Muscle of arm (tissue), 12 donors: Measurements from ENCODE around the gene UBN1. TPM values are rescaled to one million over a fixed set of nuclear protein-coding genes. Genes with fewer than 3 reads are reported as not detected.

Experiments used
- DNase-seq: peaks from one replicate; pipeline ENCODE4 v3.0.0-alpha.2; 2013
- polyA plus RNA-seq, 12 donors: library from polyadenylated mRNA; unstranded; fragments of 120-200 nt; gene quantifications; one replicate each; pipeline ENCODE4 v1.2.1, GENCODE V29; 2013; ENCODE audit not compliant: insufficient read length in 12 of 12

Gene UBN1
- polyA plus RNA-seq, 12 donors = 16.7 to 28.9 (median 19.7) TPM; not detected in 1

DNA sequence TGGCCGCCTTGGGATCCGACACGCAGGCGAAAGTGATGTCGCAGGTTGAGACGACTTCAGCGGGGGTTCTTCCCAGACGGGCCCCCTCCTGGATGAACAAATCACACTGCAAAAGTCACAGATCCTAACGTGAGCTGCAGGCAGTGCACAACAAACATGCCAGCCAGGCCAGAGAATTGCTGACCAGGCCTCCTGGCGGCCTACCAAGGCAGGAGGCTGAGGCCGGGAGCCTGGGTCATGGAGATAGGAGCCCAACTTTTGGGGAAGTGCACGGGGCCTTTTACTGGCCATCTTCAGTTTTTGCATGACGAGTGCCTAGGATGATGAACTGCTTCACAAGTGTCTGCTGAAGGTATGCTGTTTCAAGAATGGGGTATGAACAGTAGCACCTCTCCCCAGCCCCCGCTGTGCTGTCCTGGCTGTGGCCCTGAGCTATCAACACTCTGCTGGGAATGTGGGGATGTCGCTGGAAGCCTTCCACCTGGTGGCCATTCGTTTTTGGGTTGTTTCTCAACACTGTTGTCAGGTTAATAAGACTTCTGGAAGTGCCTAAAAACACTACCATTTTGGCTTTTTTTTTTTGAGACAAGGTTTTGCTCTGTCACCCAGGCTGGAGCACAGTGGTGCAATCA is 32.6 kb upstream of the UBN1 start:
- DNase-seq = no peak

DNA sequence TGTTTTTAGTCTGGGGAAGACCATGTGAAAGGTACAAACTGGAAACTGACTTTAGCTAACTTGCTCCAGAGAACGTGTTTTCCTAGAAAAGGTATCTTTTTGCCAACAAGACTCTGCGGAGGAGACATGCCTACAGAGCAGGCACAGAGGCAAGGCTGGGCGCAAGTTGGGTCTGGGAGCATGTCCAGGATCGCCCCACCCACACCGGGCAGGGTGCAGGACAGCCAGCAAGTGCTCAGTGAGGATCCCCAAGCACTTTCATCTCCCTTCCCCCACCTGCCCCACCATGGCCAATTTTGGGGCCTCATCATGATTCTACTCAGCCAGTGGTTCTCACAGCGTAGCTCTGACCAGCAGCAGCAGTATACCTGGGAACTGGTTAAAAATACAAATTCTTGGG is 26.6 kb upstream of the UBN1 start:
- DNase-seq = no peak

DNA sequence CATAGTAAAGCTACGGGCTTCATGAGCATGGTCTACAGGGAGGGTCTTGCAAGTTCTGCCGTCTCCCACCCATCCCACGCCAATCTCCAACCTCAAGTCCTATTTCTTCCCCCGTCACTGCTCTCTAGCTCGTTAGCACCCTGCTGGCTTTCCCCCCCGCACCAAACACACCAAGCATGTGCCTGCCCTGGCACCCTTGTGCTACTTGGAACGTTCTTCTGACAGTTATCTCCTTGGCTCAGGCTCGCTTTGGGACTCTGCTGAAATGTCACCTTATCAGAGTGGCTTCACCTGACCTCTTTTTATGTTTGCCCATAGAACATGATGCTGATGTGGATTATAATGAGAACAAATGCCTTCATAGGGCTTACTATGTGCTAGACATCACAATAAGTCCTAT is 22.1 kb upstream of the UBN1 start:
- no peak for DNase-seq

DNA sequence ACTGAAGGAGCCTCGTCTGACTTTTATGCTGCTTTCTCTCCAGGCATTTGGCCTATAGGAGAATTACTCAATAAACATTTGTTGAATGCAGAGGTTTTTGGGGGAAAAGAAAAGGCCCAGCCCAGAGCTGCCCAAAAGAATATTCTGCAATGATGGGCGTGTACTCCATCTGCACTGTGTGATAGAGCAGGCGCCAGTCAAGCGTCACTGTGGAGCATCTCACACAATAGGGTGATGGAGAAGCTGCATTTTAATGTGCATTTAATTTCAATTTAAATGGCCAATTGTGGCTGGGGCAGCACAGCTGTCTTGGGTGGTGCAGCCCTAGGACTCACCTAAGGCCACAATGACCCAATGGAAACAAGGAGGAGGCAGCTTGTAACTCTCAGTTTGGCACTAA is 20.8 kb upstream of the UBN1 start:
- no peak for DNase-seq

DNA sequence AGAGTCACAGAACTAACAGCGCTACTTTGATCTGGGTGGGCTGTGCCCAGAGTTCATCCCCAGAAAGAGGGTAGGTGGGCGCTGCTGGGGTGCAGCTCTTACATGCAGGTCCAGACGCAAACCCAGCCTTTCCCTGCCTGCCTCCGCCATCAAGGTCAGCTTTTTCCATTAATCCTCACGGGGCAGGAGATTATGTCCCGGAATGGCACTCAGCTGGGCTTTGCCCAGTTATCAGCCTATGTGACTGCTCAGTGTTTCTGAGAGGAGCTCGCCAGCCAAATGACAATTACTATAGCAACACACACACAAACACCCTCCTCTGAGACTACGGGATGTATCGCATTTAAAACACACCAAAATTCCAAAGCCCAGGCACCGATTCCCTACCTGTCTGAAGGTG is 20.3 kb upstream of the UBN1 start:
- DNase-seq = no peak

DNA sequence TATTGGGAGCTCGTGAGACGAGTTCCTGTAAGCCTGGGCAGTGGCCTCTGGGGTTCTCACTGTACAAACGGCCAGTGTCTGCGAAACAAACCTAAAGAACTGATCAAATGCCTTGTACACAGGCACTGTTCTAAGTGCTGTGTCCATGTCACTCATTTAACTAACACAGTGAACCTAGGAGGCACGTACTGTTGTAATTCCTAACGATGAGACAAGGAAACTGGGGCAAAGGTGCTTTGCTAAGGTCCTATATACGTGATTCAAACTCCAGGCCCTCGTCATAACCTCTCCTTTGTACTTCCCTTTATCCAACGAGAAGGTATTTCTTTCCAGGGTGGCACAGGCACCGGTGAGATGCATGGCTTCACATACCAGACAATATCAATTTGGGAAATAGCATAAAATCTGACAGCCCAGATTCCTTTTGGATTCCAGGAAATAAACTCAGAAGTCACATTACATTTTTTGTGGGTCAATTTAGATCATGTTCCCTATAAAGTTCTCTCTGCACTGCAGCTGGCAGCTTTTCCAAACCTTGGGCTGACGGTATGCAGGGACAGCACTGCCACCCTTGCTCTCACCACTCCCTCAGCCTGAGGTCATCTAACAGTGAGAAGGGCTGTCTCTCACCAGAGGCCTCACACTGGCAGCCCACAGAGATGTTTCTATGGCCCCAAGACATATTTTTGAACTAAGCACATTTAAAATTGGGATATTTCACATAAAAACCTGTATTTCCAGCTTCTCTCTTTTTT is 18.5 kb upstream of the UBN1 start:
- DNase-seq = no peak

DNA sequence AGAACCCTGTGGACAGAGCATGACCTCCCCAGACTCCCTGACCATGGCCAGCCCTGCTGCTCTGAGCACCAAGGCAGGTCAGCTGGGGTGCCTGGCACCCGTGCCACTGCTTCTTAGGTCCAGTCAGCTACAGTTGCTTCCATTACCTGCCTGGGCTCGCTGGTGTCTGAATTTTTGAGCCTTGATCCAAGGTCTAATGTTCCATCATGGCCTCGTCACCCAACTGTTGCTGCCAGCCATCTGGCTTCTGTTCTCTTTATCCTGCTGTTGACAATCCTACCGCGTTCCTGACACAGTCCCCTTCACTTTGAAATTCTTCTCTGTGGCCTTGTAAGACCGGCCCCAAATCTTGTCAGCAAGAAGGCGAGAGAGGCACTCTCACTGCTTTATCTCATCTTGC is 16.9 kb upstream of the UBN1 start:
- no peak for DNase-seq

DNA sequence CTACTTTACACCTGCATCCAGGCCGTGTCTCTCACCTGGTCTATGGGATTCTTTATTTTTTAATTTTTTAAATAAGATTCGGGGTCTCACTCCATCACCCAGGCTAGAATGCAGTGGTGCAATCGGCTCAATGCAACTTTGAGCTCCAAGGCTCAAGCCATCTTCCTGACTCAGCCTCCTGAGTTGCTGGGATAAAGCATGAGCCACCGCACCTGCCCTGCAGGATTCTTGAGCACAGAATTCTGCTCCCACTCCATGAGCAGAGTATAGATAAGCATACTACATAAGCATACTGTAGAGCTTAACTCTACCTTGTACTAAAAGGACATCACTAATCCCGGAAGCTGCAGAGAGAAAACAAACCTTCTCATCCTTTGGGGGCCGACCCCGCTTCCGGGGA is 15.7 kb upstream of the UBN1 start:
- no peak for DNase-seq

DNA sequence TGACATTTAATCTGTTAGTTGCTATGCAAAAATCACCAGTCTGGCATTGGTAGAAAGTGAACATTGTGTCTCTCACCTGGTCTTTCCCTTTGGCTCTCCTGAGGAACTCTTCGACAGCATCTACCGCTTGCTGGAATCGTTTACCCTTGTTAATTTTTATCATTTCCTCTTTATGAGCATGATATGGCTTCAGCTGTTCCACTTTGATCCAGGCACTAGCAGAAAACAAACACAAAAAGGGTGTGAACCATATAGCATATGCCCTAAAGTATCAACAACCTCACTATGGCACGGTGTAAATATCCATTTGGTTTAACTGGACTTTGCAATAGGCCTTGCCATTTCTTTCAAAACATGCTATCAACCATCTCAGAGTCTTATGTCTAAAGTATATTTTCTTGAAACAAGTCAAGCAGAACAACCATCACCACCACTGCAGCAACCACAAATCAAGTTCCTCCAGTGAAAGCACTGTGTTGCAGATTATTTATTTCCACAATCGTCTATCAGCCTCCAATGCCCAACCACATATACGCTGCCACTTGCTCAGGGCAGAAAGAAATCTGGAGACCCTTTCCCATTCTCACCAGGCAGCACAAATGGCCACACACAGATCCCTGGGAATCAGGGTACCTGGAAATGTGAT is 14.5 kb upstream of the UBN1 start:
- DNase-seq = no peak

DNA sequence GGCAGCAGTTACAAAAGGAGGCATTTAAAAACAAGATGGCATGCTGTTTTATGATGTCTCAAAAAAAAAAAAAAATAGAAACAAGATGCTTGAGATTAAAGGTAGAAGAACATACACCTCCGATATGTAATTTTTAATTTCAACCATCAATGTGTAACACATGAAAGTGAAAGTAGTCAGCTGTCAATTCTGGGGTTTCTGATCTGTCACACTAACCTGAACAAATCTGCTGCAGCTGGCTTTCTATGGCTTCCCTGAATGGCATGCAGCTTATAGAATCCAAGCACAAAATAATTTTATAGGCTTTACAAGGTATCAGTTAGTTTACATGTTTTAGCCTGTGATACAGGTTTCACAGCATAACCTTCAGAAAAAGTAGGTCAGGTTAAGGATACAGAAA is 13.7 kb upstream of the UBN1 start:
- DNase-seq = no peak

DNA sequence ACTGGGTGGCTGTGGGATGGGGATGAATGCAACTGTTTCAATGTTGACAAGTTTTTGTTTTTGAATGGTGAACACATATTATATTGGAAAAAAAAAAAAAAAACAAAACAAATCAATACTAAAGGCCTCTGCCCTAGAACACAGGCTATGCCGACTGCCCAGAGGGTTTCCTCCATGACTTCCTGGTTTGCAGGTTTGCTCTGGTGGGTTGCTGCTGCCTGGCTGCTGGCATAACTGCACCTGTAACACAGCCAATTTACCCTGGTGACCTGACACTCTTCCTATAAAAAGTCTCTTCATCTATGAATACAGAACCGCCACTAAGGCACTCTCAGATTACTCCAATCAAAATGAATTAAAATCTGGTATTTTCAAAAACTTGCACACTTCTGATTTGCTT is 10.6 kb upstream of the UBN1 start:
- DNase-seq = no peak

DNA sequence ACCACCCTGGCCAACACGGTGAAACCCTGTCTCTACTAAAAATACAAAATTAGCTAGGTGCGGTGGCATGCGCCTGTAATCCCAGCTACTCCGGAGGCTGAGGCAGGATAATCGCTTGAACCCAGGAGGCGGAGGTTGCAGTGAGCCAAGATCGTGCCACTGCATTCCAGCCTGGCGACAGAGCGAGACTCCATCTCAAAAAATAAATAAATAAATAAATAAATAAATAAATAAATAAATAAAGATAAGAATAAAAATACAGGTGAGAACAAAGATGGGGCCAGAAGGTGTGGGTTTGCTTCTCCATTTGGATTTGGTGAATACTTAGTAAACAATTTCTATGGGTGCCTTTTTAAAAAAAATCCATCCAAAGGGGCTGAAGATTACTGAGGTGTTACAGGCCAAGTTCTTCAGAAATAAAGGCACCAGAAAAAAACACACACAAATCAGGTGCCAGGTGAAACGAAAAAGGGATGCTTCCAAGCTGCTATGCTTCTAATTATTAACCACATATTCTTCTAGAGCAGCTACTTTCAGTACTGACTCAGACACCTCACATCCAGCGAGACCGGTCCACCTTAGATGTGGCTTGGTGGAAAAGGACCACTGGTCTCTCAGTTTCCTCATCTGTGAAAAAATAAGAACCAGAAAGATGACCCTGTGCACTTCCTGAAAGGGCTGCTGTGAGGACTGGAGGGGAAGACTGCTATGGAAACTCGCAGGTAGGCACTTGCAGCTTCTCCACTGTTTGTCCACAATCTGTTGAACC is 9.4 kb upstream of the UBN1 start:
- DNase-seq = no peak

DNA sequence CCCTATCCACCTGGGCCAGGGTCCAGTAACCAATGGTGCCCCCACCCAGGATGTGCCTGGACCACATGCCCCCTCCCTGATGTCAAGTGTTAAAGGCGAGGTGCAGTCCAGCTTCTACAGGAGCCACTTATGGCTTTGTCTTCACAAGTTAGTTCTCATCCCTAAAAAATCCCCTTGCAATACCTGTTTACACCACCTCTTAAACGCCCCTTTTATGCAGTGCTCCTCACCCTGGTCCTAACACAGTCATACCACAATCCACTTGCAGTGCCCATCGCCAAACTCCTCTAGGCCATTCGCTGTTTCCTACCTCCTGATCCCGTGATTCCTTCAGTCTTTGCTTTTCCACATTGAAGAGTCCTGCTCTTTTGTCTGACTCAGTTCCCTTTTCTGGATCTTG is 7.3 kb upstream of the UBN1 start:
- DNase-seq = no peak

DNA sequence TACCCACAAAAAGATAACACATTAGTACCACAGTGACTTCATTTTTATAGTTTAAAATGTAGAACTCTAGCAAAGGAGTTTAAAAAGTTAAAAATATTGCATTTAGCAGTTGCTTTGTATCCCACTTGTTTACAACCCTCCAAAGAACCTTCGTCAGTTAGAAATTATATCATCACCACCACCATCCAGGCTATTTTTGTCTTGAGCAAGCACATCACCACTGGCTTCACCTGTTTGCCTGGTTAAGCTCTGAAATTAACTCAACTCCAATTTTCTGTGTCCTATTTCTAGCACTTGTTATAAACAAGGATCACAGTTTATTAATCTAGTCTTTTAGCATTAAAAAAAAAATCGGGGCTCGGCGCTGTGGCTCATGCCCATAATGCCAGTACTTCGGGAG is 6.3 kb upstream of the UBN1 start:
- DNase-seq = no peak

DNA sequence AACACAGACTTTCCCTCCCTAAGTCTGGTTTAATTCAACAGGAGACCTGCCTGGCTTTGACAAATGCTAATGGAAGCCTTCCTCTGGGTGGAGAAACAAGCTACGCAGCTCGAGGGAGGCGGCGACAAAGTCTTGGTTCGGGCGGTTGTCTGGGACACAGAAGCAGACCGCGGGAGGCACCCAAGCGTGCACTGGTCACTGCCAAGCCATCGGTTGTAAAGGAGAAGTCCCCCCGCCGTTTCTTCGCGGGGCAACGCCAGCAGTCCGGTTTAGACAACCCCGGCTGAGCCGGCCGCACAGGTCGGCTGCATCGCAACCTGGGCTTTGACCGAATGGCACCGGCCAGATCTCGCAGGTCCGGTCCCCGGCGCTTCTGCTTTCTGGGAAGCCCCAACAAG is 779 bp upstream of the UBN1 start:
- DNase-seq = peak; percentile 14

DNA sequence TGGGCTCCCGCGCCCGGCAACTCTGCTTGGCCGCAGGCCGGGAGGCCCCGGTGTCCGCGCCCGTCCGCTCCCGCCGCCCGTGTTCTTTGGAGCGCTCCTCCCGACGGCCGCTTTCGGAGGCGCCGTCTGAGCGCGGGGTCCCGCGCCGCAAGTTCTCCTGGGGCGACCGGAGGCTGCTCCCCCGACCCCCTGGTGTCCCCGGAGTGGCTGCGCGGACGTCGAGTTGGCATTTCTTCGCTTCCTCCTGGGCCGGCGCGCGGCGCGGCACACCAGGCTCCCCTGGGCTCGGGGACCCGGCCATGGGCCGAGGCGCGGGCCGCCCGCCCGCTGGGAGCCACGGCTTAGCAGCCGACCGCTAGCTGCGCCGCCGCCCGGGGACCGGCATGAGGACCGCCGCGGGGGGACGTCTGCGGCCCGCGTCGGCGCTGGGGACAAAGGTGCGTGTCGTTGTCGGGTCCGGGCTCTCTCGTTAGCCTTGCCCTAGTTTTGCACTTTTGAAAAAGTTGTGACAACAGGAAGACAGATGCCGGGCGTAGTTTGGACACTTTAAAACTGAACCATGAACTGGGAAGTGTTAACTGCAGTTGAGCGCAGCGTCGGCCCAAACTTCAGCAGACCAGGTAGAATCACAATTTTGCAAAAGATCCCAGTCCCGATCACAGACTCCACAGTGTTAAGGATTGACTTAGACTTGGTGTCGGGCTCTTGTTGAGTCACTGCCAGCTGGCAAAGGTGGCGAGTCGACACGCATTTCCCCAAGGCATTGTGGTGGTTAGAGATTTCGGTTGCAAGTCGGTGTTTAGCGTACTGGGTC is 700 bp downstream of the UBN1 start:
- DNase-seq = peak; percentile 11

DNA sequence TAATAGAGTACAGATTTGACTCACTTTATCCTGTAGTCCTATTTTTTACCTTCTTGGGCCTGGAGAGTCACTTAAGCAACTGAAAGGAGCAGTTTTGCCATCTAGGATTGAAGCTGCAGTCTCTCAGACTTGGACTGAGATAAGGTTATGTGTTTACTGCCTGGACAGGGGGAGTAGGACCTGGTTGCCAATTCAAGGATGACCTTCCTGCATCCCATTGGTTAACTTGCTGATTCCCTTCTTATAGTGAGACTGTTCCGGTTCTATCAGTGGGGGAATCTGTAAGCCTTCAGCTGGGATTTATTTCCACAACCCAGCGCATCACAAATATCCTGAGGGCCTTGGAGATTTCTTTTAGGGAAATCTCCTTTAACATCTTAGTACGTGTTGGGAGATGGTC is 2.9 kb downstream of the UBN1 start:
- no peak for DNase-seq

DNA sequence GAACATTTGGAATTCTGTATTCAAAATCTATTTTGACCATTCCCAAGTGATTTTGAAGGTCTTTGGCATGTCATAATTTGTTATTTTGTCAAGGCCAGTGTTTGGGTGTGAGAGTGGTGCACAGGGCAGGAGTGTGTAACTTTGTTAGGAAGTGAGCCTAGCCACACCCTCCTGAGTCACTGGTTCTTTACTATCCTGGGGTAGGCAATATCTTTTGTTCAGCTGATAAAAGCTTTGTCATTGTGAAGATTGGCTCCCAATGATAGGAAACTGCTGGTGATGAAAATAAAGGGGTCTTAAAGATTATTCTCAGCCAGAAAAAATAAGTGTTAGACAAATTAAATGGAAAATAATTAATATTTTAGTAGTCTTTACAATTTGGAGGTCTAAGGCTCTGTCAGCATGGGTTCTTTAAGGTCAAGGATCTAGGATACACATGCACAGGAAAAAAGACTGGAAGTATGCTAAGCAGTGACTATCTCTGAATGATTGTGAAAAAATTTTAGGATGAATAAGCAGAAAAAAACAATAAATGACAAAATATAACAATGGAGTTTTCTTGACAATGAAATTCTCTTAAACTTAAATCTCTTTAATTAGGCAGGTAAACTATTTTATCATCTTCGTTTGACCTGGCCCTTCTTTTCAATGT is 5.1 kb downstream of the UBN1 start:
- DNase-seq = no peak

DNA sequence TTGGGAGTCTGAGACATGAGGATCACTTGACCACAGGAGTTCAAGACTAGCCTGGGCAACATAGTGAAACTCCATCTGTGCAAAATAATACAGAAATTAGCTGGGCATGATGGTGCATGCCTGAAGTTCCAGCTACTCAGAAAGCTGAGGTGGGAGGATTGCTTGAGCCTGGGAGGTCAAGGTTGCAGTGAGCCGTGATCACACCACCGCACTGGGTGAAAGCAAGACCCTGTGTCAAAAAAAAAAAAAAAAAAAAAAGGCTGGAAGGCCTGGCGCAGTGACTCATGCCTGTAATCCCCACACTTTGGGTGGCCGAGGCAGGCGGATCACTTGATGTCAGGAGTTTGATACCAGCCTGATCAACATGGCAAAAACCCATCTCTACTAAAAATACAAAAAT is 8.1 kb downstream of the UBN1 start:
- DNase-seq = no peak

DNA sequence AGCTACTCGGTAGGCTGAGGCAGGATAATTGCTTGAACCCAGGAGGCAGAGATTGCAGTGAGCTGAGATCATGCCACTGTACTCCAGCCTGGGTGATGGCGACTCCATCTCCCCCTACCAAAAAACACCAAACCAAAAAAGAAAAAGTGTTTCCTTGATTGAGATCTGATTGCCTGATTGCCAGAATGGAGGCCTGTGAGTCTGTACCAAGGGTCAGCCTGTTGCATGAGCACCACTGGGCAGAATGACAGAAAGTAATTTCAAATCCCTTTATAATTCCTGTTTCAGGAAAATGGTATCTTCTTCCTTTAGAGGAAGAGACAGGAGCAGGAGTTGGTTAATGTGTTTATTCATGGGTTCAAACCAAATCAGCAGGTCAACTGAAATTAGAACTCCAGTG is 8.5 kb downstream of the UBN1 start:
- DNase-seq = no peak

DNA sequence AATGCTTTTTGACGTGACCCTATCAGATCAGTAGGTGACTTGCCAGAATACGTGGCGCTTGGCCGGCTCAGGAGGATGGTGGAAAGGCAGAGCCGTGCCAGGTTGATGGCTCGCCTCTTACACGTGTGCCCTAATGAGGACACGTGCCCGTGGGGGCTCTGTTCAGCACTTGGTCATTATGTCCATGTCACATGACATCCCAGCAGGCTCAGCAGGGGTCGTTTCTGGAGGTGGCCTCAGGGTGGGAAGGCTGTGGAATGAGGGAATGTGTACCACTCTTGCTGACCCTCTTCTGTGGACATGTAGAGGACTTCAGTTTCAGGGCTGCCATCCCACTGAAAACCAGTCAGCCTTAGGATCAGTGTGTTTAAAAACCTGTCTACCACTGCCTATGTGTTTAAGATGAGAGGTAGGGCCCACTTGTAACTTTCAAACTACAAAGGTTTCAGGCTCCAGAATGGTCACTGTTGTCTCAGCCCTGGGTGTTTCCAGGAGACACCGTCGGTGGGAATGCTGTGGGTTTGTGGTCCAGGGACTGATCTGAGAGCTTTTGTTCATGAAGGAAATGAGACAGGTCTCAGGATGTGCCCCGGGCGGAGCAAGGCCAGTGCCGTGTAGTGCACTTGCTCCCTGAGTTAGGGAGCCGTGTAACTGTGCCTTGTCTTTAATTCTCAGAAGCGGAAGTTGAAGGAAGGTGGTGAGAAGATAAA is 12.1 kb downstream of the UBN1 start:
- DNase-seq = no peak
